WERI-Rb-1 (cell line): ENCODE results near the gene PTPRT.

Experiments
- DNase-seq: peaks from one replicate; pipeline ENCODE4 v3.0.0-alpha.2; 2020
- H3K27ac ChIP-seq: fragments of 250-450 bp; sonication (Bioruptor Pico); 2 replicates; pipeline ENCODE4 v1.5.1; 2020; ENCODE audit warnings: mild to moderate bottlenecking, moderate library complexity
- H3K27me3 ChIP-seq: fragments of 250-450 bp; sonication (Bioruptor Pico); 2 replicates; pipeline ENCODE4 v1.5.1; 2021; ENCODE audit warnings: mild to moderate bottlenecking, low read depth, moderate library complexity; ENCODE audit not compliant: insufficient read depth, severe bottlenecking
- H3K36me3 ChIP-seq: fragments of 250-450 bp; sonication (Bioruptor Pico); 2 replicates; pipeline ENCODE4 v1.5.1; 2020; ENCODE audit warnings: mild to moderate bottlenecking, moderate library complexity
- H3K4me3 ChIP-seq: 2 replicates; pipeline ENCODE4 v1.5.1; 2011; ENCODE audit warnings: low read depth, mild to moderate bottlenecking, control low read depth, low read length
- H3K9me3 ChIP-seq: fragments of 250-450 bp; sonication (Bioruptor Pico); 2 replicates; pipeline ENCODE4 v1.5.1; 2021; ENCODE audit warnings: mild to moderate bottlenecking, moderate library complexity; ENCODE audit not compliant: severe bottlenecking
- TF ChIP-seq, protein P1 (sequence below): IDR thresholded peaks from 2 replicates; pipeline ENCODE4 v1.5.1; 2011; ENCODE audit warnings: low read depth, mild to moderate bottlenecking, control low read depth, inconsistent platforms, low read length

PTPRT gene

DNA sequence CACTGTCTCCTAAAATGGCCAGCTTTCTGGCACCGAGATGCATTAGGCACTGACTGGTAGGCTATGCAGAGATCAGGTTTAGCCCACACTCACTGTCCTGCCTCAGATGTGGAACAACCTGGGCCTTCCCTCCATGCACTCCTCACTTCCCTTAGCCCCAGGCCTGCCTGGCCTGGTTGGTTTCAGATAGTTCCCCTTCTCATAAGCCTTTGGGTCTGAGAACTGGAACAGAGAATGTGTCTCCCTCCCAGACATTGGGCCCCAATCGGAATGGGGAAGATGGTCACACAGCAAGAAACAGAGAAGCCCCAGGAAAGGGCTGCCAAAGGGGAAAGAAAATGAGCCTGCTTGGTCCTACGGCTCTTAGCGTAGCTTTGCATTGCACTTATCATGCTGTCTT, 809.4 kb downstream of the PTPRT start:
- no peak for DNase-seq
- no peak overlapping the region for H3K27ac ChIP-seq
- no peaks in the 10 kb centered on the region for H3K36me3 ChIP-seq
- H3K9me3 ChIP-seq, result no peaks in the 10 kb centered on the region
- H3K27me3 ChIP-seq, result no peaks in the 10 kb centered on the region
- H3K4me3 ChIP-seq, result no peak overlapping the region
- TF ChIP-seq, protein P1, sequence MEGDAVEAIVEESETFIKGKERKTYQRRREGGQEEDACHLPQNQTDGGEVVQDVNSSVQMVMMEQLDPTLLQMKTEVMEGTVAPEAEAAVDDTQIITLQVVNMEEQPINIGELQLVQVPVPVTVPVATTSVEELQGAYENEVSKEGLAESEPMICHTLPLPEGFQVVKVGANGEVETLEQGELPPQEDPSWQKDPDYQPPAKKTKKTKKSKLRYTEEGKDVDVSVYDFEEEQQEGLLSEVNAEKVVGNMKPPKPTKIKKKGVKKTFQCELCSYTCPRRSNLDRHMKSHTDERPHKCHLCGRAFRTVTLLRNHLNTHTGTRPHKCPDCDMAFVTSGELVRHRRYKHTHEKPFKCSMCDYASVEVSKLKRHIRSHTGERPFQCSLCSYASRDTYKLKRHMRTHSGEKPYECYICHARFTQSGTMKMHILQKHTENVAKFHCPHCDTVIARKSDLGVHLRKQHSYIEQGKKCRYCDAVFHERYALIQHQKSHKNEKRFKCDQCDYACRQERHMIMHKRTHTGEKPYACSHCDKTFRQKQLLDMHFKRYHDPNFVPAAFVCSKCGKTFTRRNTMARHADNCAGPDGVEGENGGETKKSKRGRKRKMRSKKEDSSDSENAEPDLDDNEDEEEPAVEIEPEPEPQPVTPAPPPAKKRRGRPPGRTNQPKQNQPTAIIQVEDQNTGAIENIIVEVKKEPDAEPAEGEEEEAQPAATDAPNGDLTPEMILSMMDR, result no peak

DNA sequence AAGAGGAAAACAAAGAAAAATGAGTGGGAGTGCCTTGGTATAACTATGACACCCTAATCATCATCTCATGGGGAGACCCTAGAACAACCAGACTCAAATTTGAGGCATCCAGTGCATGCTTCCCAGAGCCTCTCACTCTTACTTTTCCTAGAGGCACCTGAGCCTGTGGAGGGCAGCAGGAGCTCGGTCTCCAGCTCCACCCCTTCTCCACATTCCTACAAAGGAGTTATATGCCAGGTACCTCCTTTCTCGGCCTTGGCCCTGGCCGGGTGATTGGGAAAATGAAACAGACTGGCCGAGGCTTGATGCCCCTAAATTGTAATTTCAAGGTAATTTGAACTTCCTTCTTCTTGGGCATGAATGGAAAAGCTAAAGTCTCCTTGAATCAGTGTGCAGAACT, 810.3 kb downstream of the PTPRT start:
- Histone ChIP-seq H3K9me3 (no peaks in the 10 kb centered on the region), H3K36me3 (no peaks in the 10 kb centered on the region), H3K27me3 (no peaks in the 10 kb centered on the region), H3K27ac (no peak overlapping the region), H3K4me3 (no peak overlapping the region)
- DNase-seq, result no peak
- TF ChIP-seq, protein P1, result no peak

DNA sequence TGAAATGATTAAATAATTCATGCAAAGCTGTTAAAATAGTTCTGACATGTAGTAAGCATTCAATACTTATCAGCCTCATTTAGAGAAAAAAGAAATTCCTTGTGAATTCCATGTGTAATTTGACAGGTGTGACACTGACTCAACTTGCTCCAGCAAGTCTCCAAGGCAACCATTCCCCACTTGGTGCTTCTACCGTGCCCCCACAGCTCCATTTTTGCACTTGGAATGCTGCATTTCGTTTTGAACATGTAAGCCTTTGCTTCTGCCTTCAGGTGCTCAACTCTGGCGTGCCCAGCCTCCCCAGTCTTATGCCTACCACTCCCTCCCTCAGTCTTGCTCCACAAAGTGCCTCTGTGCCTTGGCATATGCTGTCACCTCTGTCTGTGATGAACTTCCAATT, 810.9 kb downstream of the PTPRT start:
- Histone ChIP-seq H3K9me3 (no peaks in the 10 kb centered on the region), H3K4me3 (no peak overlapping the region), H3K36me3 (no peaks in the 10 kb centered on the region), H3K27ac (no peak overlapping the region), H3K27me3 (no peaks in the 10 kb centered on the region)
- TF ChIP-seq, protein P1, result no peak
- no peak for DNase-seq

DNA sequence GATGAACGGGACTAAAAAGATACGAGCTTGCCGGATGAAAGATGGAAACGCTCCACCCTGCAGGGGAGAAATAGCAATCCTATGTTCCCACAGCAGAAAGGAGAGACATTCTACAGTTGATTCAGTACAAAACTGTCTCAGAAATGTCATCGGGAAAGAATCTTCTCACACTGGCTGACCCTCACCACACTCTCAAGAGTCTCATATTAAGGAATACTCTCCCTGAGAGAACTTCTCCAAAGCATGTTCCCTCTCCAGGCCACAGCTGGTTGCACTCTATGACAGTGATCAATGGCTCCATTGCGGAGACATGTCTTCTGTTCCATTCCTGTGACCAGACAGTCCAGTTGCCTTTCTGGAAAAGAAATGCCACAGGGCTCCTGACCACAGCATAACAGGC, 813.6 kb downstream of the PTPRT start:
- Histone ChIP-seq H3K4me3 (no peak overlapping the region), H3K27ac (no peak overlapping the region), H3K36me3 (no peaks in the 10 kb centered on the region), H3K9me3 (no peaks in the 10 kb centered on the region), H3K27me3 (no peaks in the 10 kb centered on the region)
- TF ChIP-seq, protein P1, result no peak
- DNase-seq, result no peak

DNA sequence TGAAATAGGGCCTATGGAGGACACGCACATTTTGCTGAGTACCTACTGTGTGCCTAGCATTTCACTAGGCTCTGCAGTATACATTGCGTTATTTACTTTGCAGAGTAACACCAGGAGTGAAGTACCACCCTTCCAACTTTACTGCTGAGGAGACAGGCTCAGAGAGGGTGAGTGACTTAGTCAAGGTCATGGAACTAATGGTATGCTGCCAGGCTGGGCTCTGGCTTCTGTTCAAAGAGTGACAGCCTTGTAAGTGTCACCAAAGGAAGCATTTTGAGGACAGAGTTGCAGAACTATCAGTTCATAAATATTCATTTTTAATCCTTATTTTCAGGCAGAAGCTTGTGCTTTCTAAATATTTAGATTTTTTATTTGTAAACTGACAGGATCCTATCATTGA, 816.7 kb downstream of the PTPRT start:
- Histone ChIP-seq H3K27ac (no peak overlapping the region), H3K9me3 (no peaks in the 10 kb centered on the region), H3K27me3 (no peaks in the 10 kb centered on the region), H3K36me3 (no peaks in the 10 kb centered on the region), H3K4me3 (no peak overlapping the region)
- TF ChIP-seq, protein P1, result no peak
- DNase-seq, result no peak

DNA sequence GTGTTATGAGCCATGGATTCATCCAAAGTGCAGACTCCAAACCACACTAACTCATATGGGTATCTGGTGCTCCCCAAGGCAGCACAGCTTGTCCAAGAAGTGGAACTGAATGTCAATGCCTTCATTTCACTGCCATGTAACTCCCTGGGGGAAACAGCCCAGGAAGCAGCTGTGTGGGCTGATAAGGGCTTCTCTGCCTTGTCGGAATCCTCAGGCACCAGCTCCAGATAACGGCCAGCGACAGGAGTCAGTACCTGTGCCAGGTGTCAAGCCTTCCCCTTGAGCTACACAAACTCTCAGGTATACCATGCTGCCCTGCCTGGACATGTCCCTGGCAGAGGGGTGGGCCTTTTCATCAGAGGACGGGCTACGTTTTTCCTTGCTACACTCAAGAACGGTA, 819.6 kb downstream of the PTPRT start:
- Histone ChIP-seq H3K36me3 (no peaks in the 10 kb centered on the region), H3K27ac (no peak overlapping the region), H3K9me3 (no peaks in the 10 kb centered on the region), H3K27me3 (no peaks in the 10 kb centered on the region), H3K4me3 (no peak overlapping the region)
- TF ChIP-seq, protein P1, result no peak
- no peak for DNase-seq
